ENCODE data around the gene KRTAP5-6.

Gene KRTAP5-6

GRCh38 chr11:1703146-1703545 lies 6.2 kb downstream of the KRTAP5-6 start:
- no peak for DNase-seq

GRCh38 chr11:1705126-1706052 lies 8.4 kb downstream of the KRTAP5-6 start:
- no peak for DNase-seq

- DNase-seq: no peak
Measured at GRCh38 chr11:1706634-1707400, 9.8 kb downstream of the KRTAP5-6 start.

- DNase-seq: no peak
Measured at GRCh38 chr11:1707751-1708150, 10.8 kb downstream of the KRTAP5-6 start.

- no peak for DNase-seq
Measured at GRCh38 chr11:1708716-1709115, 11.7 kb downstream of the KRTAP5-6 start.

GRCh38 chr11:1714908-1715885 lies 18.2 kb downstream of the KRTAP5-6 start:
- no peak for DNase-seq

- no peak for DNase-seq
Measured at GRCh38 chr11:1717745-1718144, 20.8 kb downstream of the KRTAP5-6 start.

GRCh38 chr11:1718326-1718725 lies 21.3 kb downstream of the KRTAP5-6 start:
- no peak for DNase-seq

GRCh38 chr11:1719781-1720180 lies 22.8 kb downstream of the KRTAP5-6 start:
- no peak for DNase-seq

GRCh38 chr11:1727096-1727690 lies 30.2 kb downstream of the KRTAP5-6 start:
- DNase-seq: no peak

GRCh38 chr11:1727861-1728260 lies 30.9 kb downstream of the KRTAP5-6 start:
- DNase-seq: no peak

GRCh38 chr11:1728301-1728700 lies 31.3 kb downstream of the KRTAP5-6 start:
- DNase-seq: no peak

GRCh38 chr11:1728931-1729691 lies 32.1 kb downstream of the KRTAP5-6 start:
- DNase-seq: no peak

- no peak for DNase-seq
Measured at GRCh38 chr11:1729692-1730011, 32.7 kb downstream of the KRTAP5-6 start.

- DNase-seq: no peak
Measured at GRCh38 chr11:1730059-1730629, 33.1 kb downstream of the KRTAP5-6 start.

- no peak for DNase-seq
Measured at GRCh38 chr11:1731451-1732059, 34.6 kb downstream of the KRTAP5-6 start.

- no peak for DNase-seq
Measured at GRCh38 chr11:1732418-1733008, 35.5 kb downstream of the KRTAP5-6 start.

GRCh38 chr11:1733009-1733715 lies 36.2 kb downstream of the KRTAP5-6 start:
- DNase-seq: no peak

GRCh38 chr11:1733716-1734640 lies 37.0 kb downstream of the KRTAP5-6 start:
- DNase-seq: no peak
